ENCODE results near the gene LGR5. TPM values are rescaled to one million over a fixed set of nuclear protein-coding genes. Genes with fewer than 3 reads are reported as not detected.

Gene LGR5
- total RNA-seq, 1 experiment from 2014 or later, result 0.17 TPM

DNA sequence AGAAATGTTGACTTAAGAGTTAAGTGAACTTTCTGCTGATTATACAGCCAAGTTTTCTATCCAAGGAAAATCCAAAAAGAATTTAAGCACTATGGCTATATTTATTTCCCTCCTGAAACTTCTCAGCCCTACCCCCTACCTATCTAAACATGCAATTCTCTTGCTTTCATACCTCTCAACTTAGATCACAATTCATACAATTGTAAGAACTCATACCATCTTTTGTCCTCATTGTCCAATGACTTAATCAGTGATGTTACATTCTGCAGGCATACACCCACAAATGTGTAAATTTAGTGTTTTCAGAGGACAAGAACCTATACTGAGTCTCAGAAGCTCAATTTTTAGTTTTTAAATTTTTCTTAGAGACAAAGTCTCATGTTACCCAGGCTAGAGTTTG is 161.9 kb downstream of the LGR5 start:
- no peak for ATAC-seq
- H3K4me3 Mint-ChIP-seq, result no peak overlapping the region
- CTCF ChIA-PET, result interaction anchor here (2.1 kb wide), 1 partner anchor 146 kb away, joined by 8 read pairs; no protein-coding TSS in a partner anchor

DNA sequence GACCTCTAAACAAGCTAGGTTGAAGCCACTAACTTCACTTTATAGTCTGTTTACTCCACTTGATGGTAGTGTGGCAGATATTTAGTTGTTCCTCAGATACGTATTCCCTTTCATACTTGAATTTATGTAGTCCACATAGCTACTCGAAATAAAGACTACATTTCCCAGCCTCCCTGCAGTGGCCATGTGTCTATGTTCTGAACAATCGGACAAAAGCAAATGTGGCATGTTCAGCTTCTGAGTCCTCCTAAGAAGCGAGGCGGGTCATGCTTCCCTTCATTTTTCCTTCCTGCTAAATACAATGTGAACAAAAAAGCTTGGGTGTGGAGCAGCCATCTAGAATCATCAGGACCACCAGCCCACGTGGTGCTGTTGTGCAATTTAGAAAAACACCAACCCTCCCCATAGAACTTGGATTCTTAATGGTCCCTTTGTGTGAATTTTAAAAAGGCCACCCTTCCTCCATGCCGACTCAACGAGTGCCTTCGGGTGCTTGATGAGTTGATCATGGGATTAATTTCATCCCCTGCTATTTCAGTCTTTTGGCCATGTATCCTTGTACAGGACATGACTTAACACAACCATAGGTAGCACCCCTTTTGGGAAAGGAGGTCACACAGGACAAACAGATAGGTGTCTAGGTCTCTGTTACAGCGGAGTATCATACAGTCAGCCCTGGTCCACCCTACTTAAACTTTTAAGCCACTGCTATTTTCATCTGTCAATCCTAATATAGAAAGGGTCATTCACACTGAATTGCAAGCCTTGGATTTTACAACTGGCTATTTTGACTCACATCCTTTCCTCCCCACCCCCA is 163.4 kb downstream of the LGR5 start:
- CTCF ChIA-PET, result interaction anchor here (2.1 kb wide), 1 partner anchor 144 kb away, joined by 8 read pairs; no protein-coding TSS in a partner anchor
- Mint-ChIP-seq H3K9me3 (peaks cover 3% of the 10 kb centered on the region; the same call in 1 of the 2 replicates), H3K27me3 (ENCODE audit: low read depth) (no peaks in the 10 kb centered on the region), H3K27ac (no peak overlapping the region), H3K4me3 (no peak overlapping the region), H3K36me3 (peaks cover 13% of the 10 kb centered on the region; the same call in 1 of the 2 replicates), H3K4me1 (peaks cover 14% of the 10 kb centered on the region)
- no peak for DNase-seq (ENCODE audit: low spot score)
- POLR2A ChIA-PET, result no interaction called here
- ATAC-seq, result no peak
- TF ChIP-seq, protein P1, sequence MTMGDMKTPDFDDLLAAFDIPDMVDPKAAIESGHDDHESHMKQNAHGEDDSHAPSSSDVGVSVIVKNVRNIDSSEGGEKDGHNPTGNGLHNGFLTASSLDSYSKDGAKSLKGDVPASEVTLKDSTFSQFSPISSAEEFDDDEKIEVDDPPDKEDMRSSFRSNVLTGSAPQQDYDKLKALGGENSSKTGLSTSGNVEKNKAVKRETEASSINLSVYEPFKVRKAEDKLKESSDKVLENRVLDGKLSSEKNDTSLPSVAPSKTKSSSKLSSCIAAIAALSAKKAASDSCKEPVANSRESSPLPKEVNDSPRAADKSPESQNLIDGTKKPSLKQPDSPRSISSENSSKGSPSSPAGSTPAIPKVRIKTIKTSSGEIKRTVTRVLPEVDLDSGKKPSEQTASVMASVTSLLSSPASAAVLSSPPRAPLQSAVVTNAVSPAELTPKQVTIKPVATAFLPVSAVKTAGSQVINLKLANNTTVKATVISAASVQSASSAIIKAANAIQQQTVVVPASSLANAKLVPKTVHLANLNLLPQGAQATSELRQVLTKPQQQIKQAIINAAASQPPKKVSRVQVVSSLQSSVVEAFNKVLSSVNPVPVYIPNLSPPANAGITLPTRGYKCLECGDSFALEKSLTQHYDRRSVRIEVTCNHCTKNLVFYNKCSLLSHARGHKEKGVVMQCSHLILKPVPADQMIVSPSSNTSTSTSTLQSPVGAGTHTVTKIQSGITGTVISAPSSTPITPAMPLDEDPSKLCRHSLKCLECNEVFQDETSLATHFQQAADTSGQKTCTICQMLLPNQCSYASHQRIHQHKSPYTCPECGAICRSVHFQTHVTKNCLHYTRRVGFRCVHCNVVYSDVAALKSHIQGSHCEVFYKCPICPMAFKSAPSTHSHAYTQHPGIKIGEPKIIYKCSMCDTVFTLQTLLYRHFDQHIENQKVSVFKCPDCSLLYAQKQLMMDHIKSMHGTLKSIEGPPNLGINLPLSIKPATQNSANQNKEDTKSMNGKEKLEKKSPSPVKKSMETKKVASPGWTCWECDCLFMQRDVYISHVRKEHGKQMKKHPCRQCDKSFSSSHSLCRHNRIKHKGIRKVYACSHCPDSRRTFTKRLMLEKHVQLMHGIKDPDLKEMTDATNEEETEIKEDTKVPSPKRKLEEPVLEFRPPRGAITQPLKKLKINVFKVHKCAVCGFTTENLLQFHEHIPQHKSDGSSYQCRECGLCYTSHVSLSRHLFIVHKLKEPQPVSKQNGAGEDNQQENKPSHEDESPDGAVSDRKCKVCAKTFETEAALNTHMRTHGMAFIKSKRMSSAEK (CRISPR knock-in tag; IDR thresholded peaks at IDR 0.05; ENCODE audit: borderline replicate concordance), result no peak
- TF ChIP-seq, protein P2, sequence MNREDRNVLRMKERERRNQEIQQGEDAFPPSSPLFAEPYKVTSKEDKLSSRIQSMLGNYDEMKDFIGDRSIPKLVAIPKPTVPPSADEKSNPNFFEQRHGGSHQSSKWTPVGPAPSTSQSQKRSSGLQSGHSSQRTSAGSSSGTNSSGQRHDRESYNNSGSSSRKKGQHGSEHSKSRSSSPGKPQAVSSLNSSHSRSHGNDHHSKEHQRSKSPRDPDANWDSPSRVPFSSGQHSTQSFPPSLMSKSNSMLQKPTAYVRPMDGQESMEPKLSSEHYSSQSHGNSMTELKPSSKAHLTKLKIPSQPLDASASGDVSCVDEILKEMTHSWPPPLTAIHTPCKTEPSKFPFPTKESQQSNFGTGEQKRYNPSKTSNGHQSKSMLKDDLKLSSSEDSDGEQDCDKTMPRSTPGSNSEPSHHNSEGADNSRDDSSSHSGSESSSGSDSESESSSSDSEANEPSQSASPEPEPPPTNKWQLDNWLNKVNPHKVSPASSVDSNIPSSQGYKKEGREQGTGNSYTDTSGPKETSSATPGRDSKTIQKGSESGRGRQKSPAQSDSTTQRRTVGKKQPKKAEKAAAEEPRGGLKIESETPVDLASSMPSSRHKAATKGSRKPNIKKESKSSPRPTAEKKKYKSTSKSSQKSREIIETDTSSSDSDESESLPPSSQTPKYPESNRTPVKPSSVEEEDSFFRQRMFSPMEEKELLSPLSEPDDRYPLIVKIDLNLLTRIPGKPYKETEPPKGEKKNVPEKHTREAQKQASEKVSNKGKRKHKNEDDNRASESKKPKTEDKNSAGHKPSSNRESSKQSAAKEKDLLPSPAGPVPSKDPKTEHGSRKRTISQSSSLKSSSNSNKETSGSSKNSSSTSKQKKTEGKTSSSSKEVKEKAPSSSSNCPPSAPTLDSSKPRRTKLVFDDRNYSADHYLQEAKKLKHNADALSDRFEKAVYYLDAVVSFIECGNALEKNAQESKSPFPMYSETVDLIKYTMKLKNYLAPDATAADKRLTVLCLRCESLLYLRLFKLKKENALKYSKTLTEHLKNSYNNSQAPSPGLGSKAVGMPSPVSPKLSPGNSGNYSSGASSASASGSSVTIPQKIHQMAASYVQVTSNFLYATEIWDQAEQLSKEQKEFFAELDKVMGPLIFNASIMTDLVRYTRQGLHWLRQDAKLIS (CRISPR knock-in tag; IDR thresholded peaks at IDR 0.05; ENCODE audit: borderline replicate concordance), result no peak
- no peak for TF ChIP-seq ATF1 (CRISPR knock-in tag; IDR thresholded peaks at IDR 0.05)
- TF ChIP-seq, protein P3, sequence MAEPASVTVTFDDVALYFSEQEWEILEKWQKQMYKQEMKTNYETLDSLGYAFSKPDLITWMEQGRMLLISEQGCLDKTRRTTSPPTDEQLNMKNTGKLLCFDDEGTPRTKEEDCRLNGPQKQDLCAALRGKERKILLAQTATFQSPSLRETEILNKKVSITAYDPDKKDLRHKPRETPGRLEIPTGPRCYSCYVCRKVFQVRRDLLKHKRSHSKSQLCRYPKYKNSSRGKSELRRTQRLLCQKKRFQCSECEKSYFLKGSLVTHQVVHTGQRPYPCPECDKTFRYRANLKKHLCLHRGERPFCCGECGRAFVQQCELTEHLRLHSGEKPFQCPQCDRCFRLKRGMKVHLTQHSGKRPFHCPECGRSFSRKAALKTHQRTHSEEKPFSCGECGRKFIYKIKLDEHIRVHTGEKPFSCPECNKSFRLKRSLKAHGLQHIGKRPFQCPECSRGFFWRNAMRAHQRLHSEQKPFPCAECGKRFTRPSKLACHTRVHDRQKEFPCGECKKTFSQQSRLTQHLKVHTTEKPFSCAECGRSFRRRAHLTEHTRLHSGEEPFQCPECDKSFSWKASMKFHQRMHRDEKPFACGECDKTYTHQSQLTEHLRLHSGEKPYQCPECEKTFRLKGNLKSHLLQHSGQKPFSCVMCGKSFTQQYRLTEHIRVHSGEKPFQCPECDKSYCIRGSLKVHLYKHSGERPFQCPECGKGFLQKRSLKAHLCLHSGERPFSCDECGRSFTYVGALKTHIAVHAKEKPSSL (CRISPR knock-in tag; conservative IDR thresholded peaks at IDR 0.05), result no peak
- no peak for TF ChIP-seq CREM (CRISPR knock-in tag; IDR thresholded peaks at IDR 0.05)
- TF ChIP-seq, protein P4, sequence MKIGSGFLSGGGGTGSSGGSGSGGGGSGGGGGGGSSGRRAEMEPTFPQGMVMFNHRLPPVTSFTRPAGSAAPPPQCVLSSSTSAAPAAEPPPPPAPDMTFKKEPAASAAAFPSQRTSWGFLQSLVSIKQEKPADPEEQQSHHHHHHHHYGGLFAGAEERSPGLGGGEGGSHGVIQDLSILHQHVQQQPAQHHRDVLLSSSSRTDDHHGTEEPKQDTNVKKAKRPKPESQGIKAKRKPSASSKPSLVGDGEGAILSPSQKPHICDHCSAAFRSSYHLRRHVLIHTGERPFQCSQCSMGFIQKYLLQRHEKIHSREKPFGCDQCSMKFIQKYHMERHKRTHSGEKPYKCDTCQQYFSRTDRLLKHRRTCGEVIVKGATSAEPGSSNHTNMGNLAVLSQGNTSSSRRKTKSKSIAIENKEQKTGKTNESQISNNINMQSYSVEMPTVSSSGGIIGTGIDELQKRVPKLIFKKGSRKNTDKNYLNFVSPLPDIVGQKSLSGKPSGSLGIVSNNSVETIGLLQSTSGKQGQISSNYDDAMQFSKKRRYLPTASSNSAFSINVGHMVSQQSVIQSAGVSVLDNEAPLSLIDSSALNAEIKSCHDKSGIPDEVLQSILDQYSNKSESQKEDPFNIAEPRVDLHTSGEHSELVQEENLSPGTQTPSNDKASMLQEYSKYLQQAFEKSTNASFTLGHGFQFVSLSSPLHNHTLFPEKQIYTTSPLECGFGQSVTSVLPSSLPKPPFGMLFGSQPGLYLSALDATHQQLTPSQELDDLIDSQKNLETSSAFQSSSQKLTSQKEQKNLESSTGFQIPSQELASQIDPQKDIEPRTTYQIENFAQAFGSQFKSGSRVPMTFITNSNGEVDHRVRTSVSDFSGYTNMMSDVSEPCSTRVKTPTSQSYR (CRISPR knock-in tag; IDR thresholded peaks at IDR 0.05), result no peak
- TF ChIP-seq TEAD1 (CRISPR knock-in tag; IDR thresholded peaks at IDR 0.05), result no peak
- TF ChIP-seq HMGA2 (CRISPR knock-in tag; IDR thresholded peaks at IDR 0.05), result no peak
- TF ChIP-seq, protein P5, sequence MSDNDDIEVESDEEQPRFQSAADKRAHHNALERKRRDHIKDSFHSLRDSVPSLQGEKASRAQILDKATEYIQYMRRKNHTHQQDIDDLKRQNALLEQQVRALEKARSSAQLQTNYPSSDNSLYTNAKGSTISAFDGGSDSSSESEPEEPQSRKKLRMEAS (CRISPR knock-in tag; IDR thresholded peaks at IDR 0.05), result no peak
- no peak for TF ChIP-seq CREB1 (CRISPR knock-in tag; IDR thresholded peaks at IDR 0.05)
- no peak for TF ChIP-seq FOXP1 (CRISPR knock-in tag; IDR thresholded peaks at IDR 0.05; ENCODE audit: borderline replicate concordance)
- no peak for TF ChIP-seq JAZF1 (CRISPR knock-in tag; IDR thresholded peaks at IDR 0.05)

More for the DNA sequence above, 161.9 kb downstream of the LGR5 start:
- Mint-ChIP-seq H3K9me3 (peaks cover 3% of the 10 kb centered on the region; the same call in 1 of the 2 replicates), H3K27me3 (ENCODE audit: low read depth) (no peaks in the 10 kb centered on the region), H3K4me1 (peaks cover 14% of the 10 kb centered on the region), H3K36me3 (peaks cover 3% of the 10 kb centered on the region; the same call in 1 of the 2 replicates), H3K27ac (no peak overlapping the region)
- TF ChIP-seq, protein P6, sequence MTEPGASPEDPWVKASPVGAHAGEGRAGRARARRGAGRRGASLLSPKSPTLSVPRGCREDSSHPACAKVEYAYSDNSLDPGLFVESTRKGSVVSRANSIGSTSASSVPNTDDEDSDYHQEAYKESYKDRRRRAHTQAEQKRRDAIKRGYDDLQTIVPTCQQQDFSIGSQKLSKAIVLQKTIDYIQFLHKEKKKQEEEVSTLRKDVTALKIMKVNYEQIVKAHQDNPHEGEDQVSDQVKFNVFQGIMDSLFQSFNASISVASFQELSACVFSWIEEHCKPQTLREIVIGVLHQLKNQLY (CRISPR knock-in tag; IDR thresholded peaks at IDR 0.05), result no peak
- no peak for TF ChIP-seq ESRRA (CRISPR knock-in tag; IDR thresholded peaks at IDR 0.05; ENCODE audit: borderline replicate concordance)
- TF ChIP-seq, protein P7, sequence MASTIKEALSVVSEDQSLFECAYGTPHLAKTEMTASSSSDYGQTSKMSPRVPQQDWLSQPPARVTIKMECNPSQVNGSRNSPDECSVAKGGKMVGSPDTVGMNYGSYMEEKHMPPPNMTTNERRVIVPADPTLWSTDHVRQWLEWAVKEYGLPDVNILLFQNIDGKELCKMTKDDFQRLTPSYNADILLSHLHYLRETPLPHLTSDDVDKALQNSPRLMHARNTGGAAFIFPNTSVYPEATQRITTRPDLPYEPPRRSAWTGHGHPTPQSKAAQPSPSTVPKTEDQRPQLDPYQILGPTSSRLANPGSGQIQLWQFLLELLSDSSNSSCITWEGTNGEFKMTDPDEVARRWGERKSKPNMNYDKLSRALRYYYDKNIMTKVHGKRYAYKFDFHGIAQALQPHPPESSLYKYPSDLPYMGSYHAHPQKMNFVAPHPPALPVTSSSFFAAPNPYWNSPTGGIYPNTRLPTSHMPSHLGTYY (CRISPR knock-in tag; IDR thresholded peaks at IDR 0.05), result no peak
- DNase-seq (ENCODE audit: low spot score), result no peak
- POLR2A ChIA-PET, result no interaction called here

Measured in WTC11 (cell line).